Activated T-helper 2 cell treated with anti-CD3 and anti-CD28 coated beads, Interferon-gamma antibody, Interleukin-2, Interleukin-4, amounts not matched to agents 10 μg/mL and 5 μg/mL and 100 μg/mL, durations not matched to agents 14 hours and 24 hours and 36 hours (primary cell): Measurements from ENCODE around the gene TUBB2B. TPM values are rescaled to one million over a fixed set of nuclear protein-coding genes. Genes with fewer than 3 reads are reported as not detected.

Experiments used
- DNase-seq: peaks from one replicate; pipeline ENCODE4 v3.0.0; 2021; ENCODE audit warnings: low spot score
- H3K27ac Mint-ChIP-seq: one replicate; pipeline ENCODE4 v1.8.0; 2021; ENCODE audit warnings: mixed read lengths
- H3K27me3 Mint-ChIP-seq: one replicate; pipeline ENCODE4 v1.8.0; 2021; ENCODE audit warnings: low read depth, mixed read lengths
- H3K36me3 Mint-ChIP-seq: one replicate; pipeline ENCODE4 v1.8.0; 2021; ENCODE audit warnings: low read depth, mixed read lengths
- H3K4me1 Mint-ChIP-seq: one replicate; pipeline ENCODE4 v1.8.0; 2021; ENCODE audit warnings: low read depth, mixed read lengths
- H3K4me3 Mint-ChIP-seq: one replicate; pipeline ENCODE4 v1.8.0; 2021; ENCODE audit warnings: low read depth, mild to moderate bottlenecking, moderate library complexity, mixed read lengths
- H3K9me3 Mint-ChIP-seq: one replicate; pipeline ENCODE4 v1.8.0; 2021; ENCODE audit warnings: mixed read lengths
- intact Hi-C: fragments of 100-400 bp; cut with micrococcal nuclease; formaldehyde crosslinking; loops from one replicate; pipeline ENCODE4 v1.15.1; 2023
- total RNA-seq: library from RNA; stranded (reverse); gene quantifications from 2 replicates; pipeline ENCODE4 v1.2.3, GENCODE V29; 2022

The TUBB2B gene
- total RNA-seq, 1 donor from 2014 or later, result 0.41 TPM

GRCh38 chr6:3265671-3266070 is 38.2 kb upstream of the TUBB2B start:
- H3K4me3 Mint-ChIP-seq, result no peak overlapping the region
- H3K27ac Mint-ChIP-seq, result no peak overlapping the region
- no peak for DNase-seq
- H3K9me3 Mint-ChIP-seq, result no peaks in the 10 kb centered on the region
- peaks cover 58% of the 10 kb centered on the region for H3K36me3 Mint-ChIP-seq
- peaks cover 18% of the 10 kb centered on the region for H3K4me1 Mint-ChIP-seq
- no peaks in the 10 kb centered on the region for H3K27me3 Mint-ChIP-seq
- intact Hi-C loops, result no loop called here

- Mint-ChIP-seq H3K36me3 (peaks cover 54% of the 10 kb centered on the region), H3K27ac (no peak overlapping the region), H3K4me1 (peaks cover 21% of the 10 kb centered on the region)
Measured at GRCh38 chr6:3264356-3264755, 36.9 kb upstream of the TUBB2B start.

GRCh38 chr6:3263096-3263495 is 35.6 kb upstream of the TUBB2B start:
- H3K9me3 Mint-ChIP-seq, result no peaks in the 10 kb centered on the region
- intact Hi-C loops, result no loop called here
- peaks cover 42% of the 10 kb centered on the region for H3K36me3 Mint-ChIP-seq
- no peak overlapping the region for H3K4me3 Mint-ChIP-seq
- no peak for DNase-seq
- peaks cover 21% of the 10 kb centered on the region for H3K4me1 Mint-ChIP-seq
- H3K27me3 Mint-ChIP-seq, result no peaks in the 10 kb centered on the region
- no peak overlapping the region for H3K27ac Mint-ChIP-seq

More at GRCh38 chr6:3264356-3264755, 36.9 kb upstream of the TUBB2B start:
- no peaks in the 10 kb centered on the region for H3K9me3 Mint-ChIP-seq
- intact Hi-C loops, result no loop called here
- no peak for DNase-seq
- H3K27me3 Mint-ChIP-seq, result no peaks in the 10 kb centered on the region
- H3K4me3 Mint-ChIP-seq, result no peak overlapping the region

- peaks cover 34% of the 10 kb centered on the region for H3K36me3 Mint-ChIP-seq
- H3K4me1 Mint-ChIP-seq, result peaks cover 21% of the 10 kb centered on the region
- H3K27me3 Mint-ChIP-seq, result peaks cover 5% of the 10 kb centered on the region
- no peak overlapping the region for H3K4me3 Mint-ChIP-seq
- DNase-seq, result no peak
- no peaks in the 10 kb centered on the region for H3K9me3 Mint-ChIP-seq
- H3K27ac Mint-ChIP-seq, result no peak overlapping the region
- intact Hi-C loops, result no loop called here
Measured at GRCh38 chr6:3261921-3262320, 34.5 kb upstream of the TUBB2B start.

DNA sequence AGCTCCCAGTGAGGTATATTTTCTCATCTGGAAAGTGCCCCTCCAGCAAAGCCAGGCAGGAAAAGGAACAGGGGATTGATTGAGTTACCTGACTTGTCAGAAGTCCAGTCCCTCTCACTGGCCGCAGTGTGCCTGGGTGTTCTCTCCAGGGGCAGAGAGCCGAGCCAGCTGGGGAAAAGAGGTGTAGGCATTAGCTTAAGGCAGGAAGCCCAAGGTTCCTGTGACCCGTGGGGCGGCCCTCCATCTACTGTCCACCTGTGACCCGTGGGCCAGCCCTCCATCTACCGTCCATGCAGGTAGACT is 34.0 kb upstream of the TUBB2B start:
- Mint-ChIP-seq H3K36me3 (peaks cover 32% of the 10 kb centered on the region), H3K4me1 (peaks cover 21% of the 10 kb centered on the region), H3K9me3 (no peaks in the 10 kb centered on the region), H3K27ac (no peak overlapping the region), H3K4me3 (peak overlapping the region; percentile 98), H3K27me3 (peaks cover 10% of the 10 kb centered on the region)
- intact Hi-C loops, result no loop called here
- DNase-seq, result no peak

GRCh38 chr6:3260772-3261517 is 33.5 kb upstream of the TUBB2B start:
- Mint-ChIP-seq H3K36me3 (peaks cover 30% of the 10 kb centered on the region), H3K9me3 (no peaks in the 10 kb centered on the region), H3K27me3 (peaks cover 12% of the 10 kb centered on the region), H3K27ac (peak overlapping the region; percentile 24), H3K4me1 (peaks cover 21% of the 10 kb centered on the region), H3K4me3 (peak overlapping the region; percentile 98)
- intact Hi-C loops, result no loop called here
- no peak for DNase-seq

GRCh38 chr6:3260296-3260695 is 32.8 kb upstream of the TUBB2B start:
- no peak overlapping the region for H3K27ac Mint-ChIP-seq
- intact Hi-C loops, result no loop called here

GRCh38 chr6:3259491-3259958 is 32.1 kb upstream of the TUBB2B start:
- DNase-seq, result peak; percentile 24
- Mint-ChIP-seq H3K36me3 (peaks cover 24% of the 10 kb centered on the region), H3K27me3 (peaks cover 17% of the 10 kb centered on the region), H3K27ac (peak overlapping the region; percentile 88), H3K4me1 (peaks cover 21% of the 10 kb centered on the region), H3K9me3 (no peaks in the 10 kb centered on the region), H3K4me3 (peak overlapping the region; percentile 98)
- intact Hi-C loops, result loop anchor here (2.0 to 10.0 kb wide), 5 partner anchors 133 to 495 kb away; partner anchors contain the start of genes BPHL, NQO2, RIPK1 and WRNIP1

More at GRCh38 chr6:3260296-3260695, 32.8 kb upstream of the TUBB2B start:
- Mint-ChIP-seq H3K9me3 (no peaks in the 10 kb centered on the region), H3K4me1 (peaks cover 21% of the 10 kb centered on the region), H3K36me3 (peaks cover 30% of the 10 kb centered on the region), H3K4me3 (peak overlapping the region; percentile 98), H3K27me3 (peaks cover 17% of the 10 kb centered on the region)
- DNase-seq, result no peak

GRCh38 chr6:3258720-3259490 is 31.5 kb upstream of the TUBB2B start, which contains the start of gene PSMG4:
TSS of gene PSMG4 (plus strand) at chr6:3258947. CDS start at chr6:3259023, 76 bp downstream.
- peak; percentile 90 for DNase-seq
- H3K27ac Mint-ChIP-seq, result peak within 1 kb of the TSS; percentile 88
- peak within 1 kb of the TSS; percentile 98 for H3K4me3 Mint-ChIP-seq
- H3K36me3 Mint-ChIP-seq, result peaks cover 24% of the 10 kb centered on the region
- intact Hi-C loops, result loop anchor here (2.0 to 10.0 kb wide), 5 partner anchors 132 to 494 kb away; partner anchors contain the start of genes BPHL, NQO2, RIPK1 and WRNIP1
- H3K4me1 Mint-ChIP-seq, result peaks cover 25% of the 10 kb centered on the region
- peaks cover 17% of the 10 kb centered on the region for H3K27me3 Mint-ChIP-seq
- H3K9me3 Mint-ChIP-seq, result peaks cover 6% of the 10 kb centered on the region

DNA sequence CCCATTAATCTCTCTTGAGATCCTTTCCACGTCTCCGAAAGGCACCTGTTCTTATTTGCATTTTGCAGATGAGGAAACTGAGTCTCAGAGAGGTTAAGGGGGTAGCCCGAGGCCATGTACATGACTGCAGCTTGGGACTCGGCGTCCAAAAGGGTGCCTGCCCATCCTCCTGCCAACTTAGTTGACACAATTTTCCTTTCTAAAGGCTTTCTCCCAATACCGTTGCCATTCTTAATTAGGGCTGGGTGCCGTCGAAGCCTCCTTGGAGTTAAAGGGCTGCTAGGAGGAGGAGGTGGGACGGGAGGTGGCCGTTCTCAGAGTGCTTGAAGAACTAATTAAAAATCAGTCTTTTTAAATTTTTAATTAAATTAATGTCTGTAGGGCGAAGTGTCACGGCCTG is 30.7 kb upstream of the TUBB2B start:
- intact Hi-C loops, result loop anchor here (2.0 to 10.0 kb wide), 5 partner anchors 131 to 493 kb away; partner anchors contain the start of genes BPHL, NQO2, RIPK1 and WRNIP1
- H3K36me3 Mint-ChIP-seq, result peaks cover 19% of the 10 kb centered on the region
- H3K27ac Mint-ChIP-seq, result no peak overlapping the region
- peak overlapping the region; percentile 22 for H3K4me3 Mint-ChIP-seq
- H3K4me1 Mint-ChIP-seq, result peaks cover 24% of the 10 kb centered on the region
- peaks cover 6% of the 10 kb centered on the region for H3K9me3 Mint-ChIP-seq
- no peak for DNase-seq
- H3K27me3 Mint-ChIP-seq, result peaks cover 17% of the 10 kb centered on the region

- H3K27ac Mint-ChIP-seq, result no peak overlapping the region
- DNase-seq, result no peak
- H3K4me3 Mint-ChIP-seq, result no peak overlapping the region
- intact Hi-C loops, result loop anchor here (5.0 to 10.0 kb wide), 2 partner anchors 46 to 489 kb away; partner anchors contain the start of gene WRNIP1
- peaks cover 41% of the 10 kb centered on the region for H3K27me3 Mint-ChIP-seq
- peaks cover 10% of the 10 kb centered on the region for H3K4me1 Mint-ChIP-seq
- peaks cover 6% of the 10 kb centered on the region for H3K9me3 Mint-ChIP-seq
- no peaks in the 10 kb centered on the region for H3K36me3 Mint-ChIP-seq
Measured at GRCh38 chr6:3253597-3253961, 26.1 kb upstream of the TUBB2B start.

DNA sequence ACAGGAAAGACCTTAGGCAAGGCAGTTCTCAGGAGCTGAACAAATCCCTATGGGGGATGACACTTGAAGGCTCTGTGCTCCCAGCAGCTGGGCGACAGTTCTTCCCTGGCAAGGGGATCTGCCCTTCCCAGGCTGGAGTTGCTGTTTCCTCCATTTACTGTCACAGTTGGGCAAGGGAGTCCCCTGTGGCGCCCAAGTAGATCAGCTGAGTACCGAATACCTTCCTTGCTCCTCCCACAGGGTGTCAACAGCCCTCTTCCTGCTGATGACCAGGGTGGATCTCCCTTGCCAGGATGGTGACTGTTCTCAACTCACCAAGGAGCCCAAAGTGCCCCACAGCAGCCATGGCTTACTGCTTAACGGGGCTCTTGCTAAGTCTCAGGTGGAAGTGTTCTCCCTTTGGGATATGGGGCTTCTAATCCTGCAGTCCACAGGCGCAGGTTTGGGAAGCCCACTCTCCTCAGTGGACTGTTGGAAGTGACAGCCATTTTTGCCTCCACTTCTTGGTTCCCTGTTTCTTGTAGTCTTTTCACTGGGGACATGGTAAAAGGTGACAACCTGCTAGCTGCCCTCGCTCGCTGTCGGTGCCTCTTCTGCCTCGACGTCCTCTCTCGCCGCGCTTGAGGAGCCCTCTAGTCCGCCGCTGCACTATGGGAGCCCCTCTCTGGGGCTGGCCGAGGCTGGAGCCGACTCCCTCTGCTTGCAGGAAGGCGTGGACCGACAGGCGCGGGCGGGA is 25.6 kb upstream of the TUBB2B start:
- no peak overlapping the region for H3K27ac Mint-ChIP-seq
- intact Hi-C loops, result loop anchor here (5.0 to 10.0 kb wide), 2 partner anchors 46 to 488 kb away; partner anchors contain the start of gene WRNIP1
- no peaks in the 10 kb centered on the region for H3K36me3 Mint-ChIP-seq
- no peak for DNase-seq
- peaks cover 10% of the 10 kb centered on the region for H3K4me1 Mint-ChIP-seq
- H3K9me3 Mint-ChIP-seq, result peaks cover 6% of the 10 kb centered on the region
- no peak overlapping the region for H3K4me3 Mint-ChIP-seq
- H3K27me3 Mint-ChIP-seq, result peaks cover 46% of the 10 kb centered on the region
